ENCODE data around the gene IGSF6. TPM values are rescaled to one million over a fixed set of nuclear protein-coding genes. Genes with fewer than 3 reads are reported as not detected.

Gene IGSF6
- total RNA-seq, 1 experiment from 2014 or later: not detected

- Histone ChIP-seq H3K4ac (ENCODE audit: low read depth, low read length) (no peak overlapping the region), H2BK15ac (ENCODE audit: low read depth, low read length) (no peak overlapping the region), H2AK5ac (ENCODE audit: insufficient read length, low read length) (no peak overlapping the region), H4K20me1 (ENCODE audit: control insufficient read depth, insufficient read depth, insufficient read length) (no peaks in the 10 kb centered on the region), H3K18ac (ENCODE audit: insufficient read length, low read depth, low read length) (no peak overlapping the region), H3K9ac (ENCODE audit: extremely low read depth, insufficient read length, low read length) (no peak overlapping the region), H2BK5ac (ENCODE audit: insufficient read length, low read length) (no peak overlapping the region), H3K56ac (ENCODE audit: insufficient read length, low read depth, low read length) (no peak overlapping the region), H4K5ac (ENCODE audit: insufficient read length, low read depth, low read length) (no peak overlapping the region), H4K91ac (ENCODE audit: insufficient read length, low read depth, low read length) (no peak overlapping the region), H3K27me3 (ENCODE audit: insufficient read depth, low read length) (no peaks in the 10 kb centered on the region), H2AFZ (ENCODE audit: low read length) (no peak overlapping the region), H3T11ph (ENCODE audit: low read length) (no peak overlapping the region), H3K14ac (ENCODE audit: insufficient read depth, low read length) (no peak overlapping the region), H2BK120ac (ENCODE audit: low read depth, low read length, poor library complexity, severe bottlenecking) (no peak overlapping the region), H3K79me1 (ENCODE audit: insufficient read depth, low read depth, low read length, poor library complexity, severe bottlenecking) (peaks cover under 1% of the 10 kb centered on the region), H3K23me2 (ENCODE audit: insufficient read length, low read depth, low read length, poor library complexity, severe bottlenecking) (no peaks in the 10 kb centered on the region), H3K27ac (ENCODE audit: insufficient read length, low read depth, low read length) (no peak overlapping the region), H3K23ac (ENCODE audit: insufficient read length, low read depth, low read length) (no peak overlapping the region), H3K9me3 (ENCODE audit: control insufficient read depth, low read depth, low read length) (no peaks in the 10 kb centered on the region), H3K4me2 (ENCODE audit: insufficient read depth, insufficient read length, low read length) (no peak overlapping the region), H2BK20ac (ENCODE audit: low read depth, low read length, poor library complexity, severe bottlenecking) (no peak overlapping the region), H2BK12ac (ENCODE audit: insufficient read length, low read depth, low read length) (no peak overlapping the region), H3K79me2 (ENCODE audit: insufficient read depth, low read length) (no peaks in the 10 kb centered on the region), H3K4me1 (ENCODE audit: insufficient read depth, low read length) (no peaks in the 10 kb centered on the region), H4K8ac (replicated peaks; ENCODE audit: insufficient read length, low read depth, low read length) (no peak overlapping the region)
- TF ChIP-seq CTCF (conservative IDR thresholded peaks at IDR 0.05): no peak
- peaks cover 16 to 18% of the 10 kb centered on the region in 2 experiments; a peak in 4 of 5 replicates for H3K9me3 Mint-ChIP-seq
- no peak overlapping the region for H3K4me3 Mint-ChIP-seq
- WGBS (ENCODE audit: extremely low coverage, insufficient read length, low lambda C conversion rate): no CpG with 5 or more reads among the region's 1 CpG
- no peak overlapping the region for H3K27ac Mint-ChIP-seq
- peaks cover 54 to 83% (median 65%) of the 10 kb centered on the region in 3 experiments for H3K36me3 Mint-ChIP-seq (ENCODE audit: insufficient read depth in 1 of 3, low read depth in 3 of 3)
- no peaks in the 10 kb centered on the region for H3K4me1 Mint-ChIP-seq
- no peaks in the 10 kb centered on the region for H3K27me3 Mint-ChIP-seq (ENCODE audit: low read depth)
- no peak for DNase-seq
Measured at GRCh38 chr16:21625026-21625425, 27.4 kb downstream of the IGSF6 start.
